Adrenal gland (tissue), 12 donors: ENCODE data around the gene TNFAIP3. TPM values are rescaled to one million over a fixed set of nuclear protein-coding genes. Genes with fewer than 3 reads are reported as not detected.

Experiments
- DNase-seq, 7 donors: peaks; one replicate each; pipeline ENCODE4 v3.0.0-alpha.2; 2019 to 2020
- H3K27ac ChIP-seq, 5 donors: fragments of 200-600 bp; sonication (generic) in 4 of 5; 1 replicate in 3 of 5; 2 replicates in 2 of 5; pipeline versions ENCODE4 v1.5.1 to v1.8.0; 2016 to 2020; ENCODE audit warnings: mild to moderate bottlenecking in 1 of 5
- H3K27me3 ChIP-seq: fragments of 200-600 bp; 2 replicates; pipeline ENCODE4 v1.8.0; 2021
- H3K36me3 ChIP-seq, 2 donors: fragments of 200-600 bp; replicated peaks in 1 of 2; 1 replicate in 1 of 2; 2 replicates in 1 of 2; pipeline versions ENCODE4 v1.5.1 to v1.8.0; 2018 to 2022
- H3K4me1 ChIP-seq, 2 donors: fragments of 200-600 bp; replicated peaks in 1 of 2; 1 replicate in 1 of 2; 2 replicates in 1 of 2; pipeline versions ENCODE4 v1.5.1 to v1.8.0; 2018 to 2021
- H3K4me3 ChIP-seq, 4 donors: fragments of 200-600 bp; sonication (generic) in 3 of 4; one replicate each; pipeline ENCODE4 v1.5.1; 2016 to 2018
- H3K9me3 ChIP-seq, 3 donors: fragments of 200-600 bp; sonication (generic) in 1 of 3; replicated peaks in 1 of 3; 1 replicate in 2 of 3; 2 replicates in 1 of 3; pipeline versions ENCODE4 v1.5.1 to v1.8.0; 2016 to 2021
- CTCF ChIP-seq, 6 experiments: fragments of 450-650 bp in 4 of 6; fragments of 200-600 bp in 2 of 6; sonication (generic) in 1 of 6; IDR thresholded peaks; 1 replicate in 5 of 6; 2 replicates in 1 of 6; pipeline versions ENCODE4 v1.5.1 to v1.8.0; 2016 to 2021; ENCODE audit warnings: antibody characterized with exemption in 6 of 6, mild to moderate bottlenecking in 2 of 6, moderate library complexity in 1 of 6
- POLR2A ChIP-seq, 2 donors: fragments of 450-650 bp; IDR thresholded peaks; one replicate each; pipeline ENCODE4 v1.6.1; 2017; ENCODE audit warnings: antibody characterized with exemption in 2 of 2, mild to moderate bottlenecking in 2 of 2, moderate library complexity in 1 of 2
- WGBS, 4 donors: extraction: QIAGEN DNeasy Blood & Tissue Kit in 2 of 4; methylation state at CpG; one replicate each; pipeline versions ENCODE4 v1.1.5 to v1.1.7; 2013 to 2017; 5-methylcytosine and 5-hydroxymethylcytosine counted together
- intact Hi-C, 2 donors: fragments of 100-400 bp; cut with DNase I; formaldehyde crosslinking; loops; one replicate each; pipeline versions ENCODE4 v1.14.1 to v1.15.0; 2022 to 2023
- polyA plus RNA-seq, 3 donors: library from polyadenylated mRNA; stranded (reverse); fragments of 200-250 nt in 2 of 3; fragments of 350-450 nt in 1 of 3; fragmentation: Illumina TruSeq in 1 of 3; extraction: RNeasy Lipid Tissue Mini Kit (QIAGEN cat#74804) in 1 of 3; gene quantifications; one replicate each; pipeline ENCODE4 v1.2.3, GENCODE V29; 2013 to 2014
- total RNA-seq, 9 donors: library from RNA; depleted of rRNA in 4 of 9; stranded (reverse); fragments of >200 nt in 4 of 9; fragments of 120-200 nt in 1 of 9; fragmentation: NEBNext Ultra II Directional in 1 of 9; extraction: Animal tissue kit (Norgen Biotek cat#: 25700) in 1 of 9; gene quantifications; one replicate each; pipeline versions ENCODE4 v1.1.0 to v1.2.4, GENCODE V29; 2013 to 2023
- donor health status: healthy with polysubstance abuse.
- donor health status: Bipolar disorder and iron deficiency.
- donor health status: DM: yes; HTN: yes; CAD: no.
- donor health status: DM: no; HTN: no; CAD: no.
- donor health status: DM: no; HTN: no; CAD: no.
- donor health status: DM: yes; HTN: yes; CAD: no.

Gene TNFAIP3
- total and polyA plus RNA-seq, 12 donors: 5.0 to 29.7 (median 15.2) TPM

- TF ChIP-seq CTCF (IDR thresholded peaks at IDR 0.05): no peak
- no peak for TF ChIP-seq POLR2A (IDR thresholded peaks at IDR 0.05)
Measured at GRCh38 chr6:137912813-137913212, 45.8 kb downstream of the TNFAIP3 start.

DNA sequence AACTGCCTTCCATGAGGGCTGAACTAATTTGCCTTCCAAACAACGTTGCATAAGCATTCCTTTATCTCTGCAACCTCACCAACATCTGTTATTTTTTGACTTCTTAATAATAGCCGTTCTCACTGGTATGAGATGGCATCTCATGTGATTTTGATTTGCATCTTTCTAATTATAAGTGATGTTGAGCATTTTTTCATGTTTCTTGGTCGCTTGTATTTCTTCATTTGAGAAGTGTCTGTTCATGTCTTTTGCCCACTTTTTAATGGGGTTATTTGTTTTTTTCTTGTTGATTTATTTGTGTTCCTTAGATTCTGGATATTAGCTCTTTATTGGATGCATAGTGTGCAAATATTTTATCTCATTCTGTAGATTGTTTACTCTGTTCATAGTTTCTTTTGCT, 46.4 kb downstream of the TNFAIP3 start:
- 77 to 86% (median 80%) methylated on average over 3 of the region's 3 CpGs for WGBS, 4 donors
- no peaks in the 10 kb centered on the region for H3K4me1 ChIP-seq
- H3K4me3 ChIP-seq: no peak overlapping the region
- H3K27ac ChIP-seq: no peak overlapping the region
- no peaks in the 10 kb centered on the region for H3K9me3 ChIP-seq
- intact Hi-C loops: no loop called here
- H3K27me3 ChIP-seq: no peaks in the 10 kb centered on the region
- no peak for DNase-seq
- no peaks in the 10 kb centered on the region for H3K36me3 ChIP-seq
- TF ChIP-seq POLR2A (IDR thresholded peaks at IDR 0.05) (no peak), CTCF (IDR thresholded peaks at IDR 0.05) (no peak)

More at GRCh38 chr6:137912813-137913212, 45.8 kb downstream of the TNFAIP3 start:
- no peaks in the 10 kb centered on the region for H3K4me1 ChIP-seq
- DNase-seq: no peak
- H3K36me3 ChIP-seq: no peaks in the 10 kb centered on the region
- WGBS, 4 donors: 77 to 91% (median 88%) methylated on average over 3 of the region's 3 CpGs
- no peak overlapping the region for H3K4me3 ChIP-seq
- no peak overlapping the region for H3K27ac ChIP-seq
- H3K27me3 ChIP-seq: no peaks in the 10 kb centered on the region
- H3K9me3 ChIP-seq: no peaks in the 10 kb centered on the region
- intact Hi-C loops: no loop called here

GRCh38 chr6:137913996-137914529, 47.0 kb downstream of the TNFAIP3 start:
- Histone ChIP-seq H3K9me3 (no peaks in the 10 kb centered on the region), H3K27ac (no peak overlapping the region), H3K36me3 (no peaks in the 10 kb centered on the region), H3K27me3 (no peaks in the 10 kb centered on the region), H3K4me1 (no peaks in the 10 kb centered on the region), H3K4me3 (no peak overlapping the region)
- TF ChIP-seq CTCF (IDR thresholded peaks at IDR 0.05) (no peak), POLR2A (IDR thresholded peaks at IDR 0.05) (no peak)
- no peak for DNase-seq
- intact Hi-C loops: no loop called here

DNA sequence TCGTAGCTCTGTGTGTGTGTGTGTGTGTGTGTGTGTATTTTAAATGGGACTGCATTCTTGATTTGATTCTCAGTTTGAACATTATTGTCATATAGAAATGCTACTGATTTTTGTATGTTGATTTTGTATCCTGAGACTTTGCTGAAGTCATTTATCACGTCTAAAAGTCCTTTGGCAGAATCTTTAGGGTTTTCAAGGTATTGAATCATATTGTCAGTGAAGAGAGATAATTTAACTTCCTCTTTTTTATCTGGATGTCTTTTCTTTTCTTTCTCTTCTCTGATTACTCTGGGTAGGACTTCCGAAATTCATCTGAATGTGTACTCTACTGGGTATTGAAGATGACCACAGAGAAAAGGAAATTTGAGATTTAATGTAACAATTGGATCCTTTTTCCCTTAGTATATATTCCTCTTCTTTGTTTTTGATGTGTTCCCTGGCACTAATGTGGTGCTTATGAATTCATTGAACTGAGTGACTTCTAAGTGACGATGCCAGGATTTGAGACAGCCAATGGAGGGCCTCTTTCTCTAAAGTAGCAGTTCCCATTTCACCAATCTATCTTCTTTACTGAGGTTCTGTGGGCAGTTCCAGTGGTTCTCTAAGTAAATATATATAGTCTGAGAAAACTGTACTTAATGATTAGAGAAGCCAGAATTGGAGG, 47.6 kb downstream of the TNFAIP3 start:
- no peaks in the 10 kb centered on the region for H3K9me3 ChIP-seq
- no peaks in the 10 kb centered on the region for H3K4me1 ChIP-seq
- H3K4me3 ChIP-seq: no peak overlapping the region
- 68 to 75% (median 74%) methylated on average over 4 of the region's 4 CpGs for WGBS, 4 donors
- H3K36me3 ChIP-seq: no peaks in the 10 kb centered on the region
- H3K27ac ChIP-seq: no peak overlapping the region
- no peak for TF ChIP-seq CTCF (IDR thresholded peaks at IDR 0.05)
- TF ChIP-seq POLR2A (IDR thresholded peaks at IDR 0.05): no peak
- DNase-seq: no peak
- H3K27me3 ChIP-seq: no peaks in the 10 kb centered on the region
- intact Hi-C loops: no loop called here
